HCT116 (cell line): Measurements from ENCODE around the gene MTSS2. TPM values are rescaled to one million over a fixed set of nuclear protein-coding genes. Genes with fewer than 3 reads are reported as not detected.

Source experiments
- ATAC-seq: fragments of 200-7000 bp; cut with Tn5 transposase; 2 replicates; pipeline ENCODE4 v1.9.1; 2020; ENCODE audit warnings: mild to moderate bottlenecking, moderate library complexity
- BruUV-seq: library from RNA; stranded (reverse); fragments of 400-500 nt; replicated peaks from 2 replicates; lab custom pipeline; 2021; lab: Mats Ljungman, UMichigan
- CTCF ChIA-PET: fragments of 300-600 bp; sonication (Branson Sonifier 250); formaldehyde crosslinking; loops from one replicate; lab custom pipeline; 2021; ENCODE audit warnings: antibody characterized with exemption; lab: Charles Lee
- POLR2A ChIA-PET: fragments of 300-600, 350-600 bp; sonication (Branson Sonifier 250); formaldehyde crosslinking; loops from one replicate; lab custom pipeline; 2021; ENCODE audit warnings: antibody characterized with exemption; lab: Charles Lee
- RAD21 ChIA-PET, 2 experiments: fragments of 300-600 bp; sonication (Branson Sonifier 250); formaldehyde crosslinking; loops; one replicate each; lab custom pipeline; 2023; ENCODE audit warnings: low total read pairs in 2 of 2; ENCODE audit not compliant: uncharacterized antibody in 2 of 2, unreplicated experiment in 2 of 2, low non-redundant PET in 1 of 2; lab: Charles Lee
- DNase-seq: peaks from one replicate; pipeline ENCODE4 v3.0.0-alpha.2; 2010; ENCODE audit warnings: low read depth, low spot score
- H2AFZ ChIP-seq: fragments of 200-600 bp; shearing (Covaris generic), sonication (generic); 2 replicates; pipeline ENCODE4 v1.6.1; 2017; ENCODE audit warnings: low read depth, mixed run types, mixed read lengths, antibody characterized with exemption, low read length; ENCODE audit not compliant: poor library complexity, severe bottlenecking
- H3K27ac ChIP-seq: 2 replicates; pipeline ENCODE4 v1.5.1; 2012; ENCODE audit warnings: low read depth, low read length
- H3K27me3 ChIP-seq: fragments of 200-600 bp; sonication (generic); 2 replicates; pipeline ENCODE4 v1.6.1; 2016; ENCODE audit warnings: mixed run types, low read length, mixed read lengths; ENCODE audit not compliant: insufficient read depth
- H3K36me3 ChIP-seq, 2 experiments: fragments of 200-500 bp in 1 of 2; fragments of 200-600 bp in 1 of 2; sonication (Bioruptor generic) in 1 of 2; sonication (generic) in 1 of 2; 2 replicates each; pipeline versions ENCODE4 v1.5.1 to v1.6.1; 2014 to 2016; ENCODE audit warnings: low read length in 2 of 2, inconsistent platforms in 1 of 2, mixed read lengths in 1 of 2, mixed run types in 1 of 2; ENCODE audit not compliant: insufficient read depth in 2 of 2, control insufficient read depth in 1 of 2
- H3K4me1 ChIP-seq, 2 experiments: fragments of 200-600 bp in 1 of 2; sonication (generic) in 1 of 2; 2 replicates each; pipeline versions ENCODE4 v1.5.1 to v1.6.1; 2012 to 2017; ENCODE audit warnings: low read length in 2 of 2, inconsistent platforms in 1 of 2, mild to moderate bottlenecking in 1 of 2, mixed read lengths in 1 of 2, mixed run types in 1 of 2, moderate library complexity in 1 of 2; ENCODE audit not compliant: insufficient read depth in 2 of 2, control insufficient read depth in 1 of 2
- H3K4me2 ChIP-seq: fragments of 200-600 bp; sonication (generic); 2 replicates; pipeline ENCODE4 v1.6.1; 2017; ENCODE audit warnings: mixed run types, low read length, mixed read lengths
- H3K4me3 ChIP-seq, 2 experiments: fragments of 200-600 bp in 1 of 2; sonication (generic) in 1 of 2; replicated peaks in 1 of 2; 2 replicates each; pipeline ENCODE4 v1.5.1; 2011 to 2016; ENCODE audit warnings: low read length in 2 of 2, control low read depth in 1 of 2, low read depth in 1 of 2, mild to moderate bottlenecking in 1 of 2, mixed read lengths in 1 of 2, mixed run types in 1 of 2
- H3K79me2 ChIP-seq: fragments of 200-600 bp; sonication (generic); 2 replicates; pipeline ENCODE4 v1.6.1; 2017; ENCODE audit warnings: mild to moderate bottlenecking, mixed run types, low read length, moderate library complexity, mixed read lengths; ENCODE audit not compliant: insufficient read depth
- H3K9ac ChIP-seq: fragments of 200-600 bp; sonication (generic); 2 replicates; pipeline ENCODE4 v1.6.1; 2016; ENCODE audit warnings: low read length, mixed read lengths
- H3K9me2 ChIP-seq: fragments of 200-600 bp; sonication (generic), shearing (Covaris generic); 2 replicates; pipeline ENCODE4 v1.6.1; 2017; ENCODE audit warnings: mixed run types, mild to moderate bottlenecking, moderate library complexity; ENCODE audit not compliant: insufficient read depth
- H3K9me3 ChIP-seq, 2 experiments: fragments of 200-500 bp in 1 of 2; fragments of 200-600 bp in 1 of 2; sonication (Bioruptor generic) in 1 of 2; sonication (generic) in 1 of 2; 2 replicates each; pipeline ENCODE4 v1.6.1; 2014 to 2017; ENCODE audit warnings: low read length in 2 of 2, mixed read lengths in 2 of 2, inconsistent platforms in 1 of 2, low read depth in 1 of 2, mild to moderate bottlenecking in 1 of 2, mixed run types in 1 of 2, moderate library complexity in 1 of 2; ENCODE audit not compliant: control insufficient read depth in 1 of 2, insufficient read depth in 1 of 2
- H4K20me1 ChIP-seq: fragments of 200-600 bp; sonication (generic), shearing (Covaris generic); 2 replicates; pipeline ENCODE4 v1.6.1; 2017; ENCODE audit warnings: mixed run types, mild to moderate bottlenecking, moderate library complexity; ENCODE audit not compliant: insufficient read depth
- CBX3 ChIP-seq: IDR thresholded peaks from 2 replicates; pipeline ENCODE4 v1.6.1; 2012; ENCODE audit warnings: low read depth
- EZH2phosphoT487 ChIP-seq: fragments of 200-600 bp; IDR thresholded peaks from 2 replicates; pipeline ENCODE4 v1.6.1; 2018; ENCODE audit warnings: antibody characterized with exemption, borderline replicate concordance
- FOSL1 ChIP-seq: IDR thresholded peaks from 2 replicates; pipeline ENCODE4 v1.6.1; 2012; ENCODE audit warnings: low read depth
- JUND ChIP-seq: IDR thresholded peaks from 2 replicates; pipeline ENCODE4 v1.6.1; 2012
- SIN3A ChIP-seq: IDR thresholded peaks from 2 replicates; pipeline ENCODE4 v1.6.1; 2012; ENCODE audit warnings: low read depth
- SRF ChIP-seq: IDR thresholded peaks from 2 replicates; pipeline ENCODE4 v1.6.1; 2012; ENCODE audit warnings: low read depth
- TCF7L2 ChIP-seq: IDR thresholded peaks from 2 replicates; pipeline ENCODE4 v1.7.0; 2011; ENCODE audit warnings: borderline replicate concordance, inconsistent platforms; ENCODE audit not compliant: insufficient read depth, insufficient read length; ENCODE audit errors: extremely low read depth
- ZNF274 ChIP-seq: fragments of 200-500 bp; sonication (Bioruptor generic); IDR thresholded peaks from 2 replicates; pipeline ENCODE4 v1.6.1; 2014; ENCODE audit warnings: mild to moderate bottlenecking, low read depth, low read length, inconsistent platforms
- intact Hi-C: fragments of 100-400 bp; cut with micrococcal nuclease; formaldehyde crosslinking; loops from 2 replicates; pipeline ENCODE4 v1.10.0; 2022
- total RNA-seq: library from RNA; stranded (reverse); gene quantifications from one replicate; pipeline ENCODE4 v1.2.1, GENCODE V29; 2021; ENCODE audit not compliant: unreplicated experiment
- TF ChIP-seq, protein P1 (sequence below): IDR thresholded peaks from 2 replicates; pipeline ENCODE4 v1.6.1; 2012; ENCODE audit warnings: low read depth
- TF ChIP-seq, protein P2 (sequence below), 3 experiments: fragments of 200-600 bp in 1 of 3; sonication (generic) in 1 of 3; IDR thresholded peaks in 2 of 3; conservative IDR thresholded peaks in 1 of 3; 2 replicates each; pipeline ENCODE4 v1.5.1; 2012 to 2017; ENCODE audit warnings: low read depth in 2 of 3, low read length in 2 of 3, antibody characterized with exemption in 1 of 3, borderline replicate concordance in 1 of 3, control low read depth in 1 of 3, mild to moderate bottlenecking in 1 of 3, mixed read lengths in 1 of 3, mixed run types in 1 of 3, moderate library complexity in 1 of 3; ENCODE audit not compliant: insufficient read depth in 1 of 3
- TF ChIP-seq, protein P3 (sequence below): IDR thresholded peaks from 2 replicates; pipeline ENCODE4 v1.6.1; 2012

The MTSS2 gene
- total RNA-seq, 1 experiment from 2014 or later, result 41.8 TPM

- DNase-seq (no peak), ATAC-seq (no peak)
- H3K79me2 ChIP-seq, result no peaks in the 10 kb centered on the region
- ChIA-PET CTCF (interaction anchor here (1.5 kb wide), 1 partner anchor 114 kb away, joined by 4 read pairs; no protein-coding TSS in a partner anchor), POLR2A (no interaction called here), RAD21 (no interaction called here)
- H4K20me1 ChIP-seq, result no peaks in the 10 kb centered on the region
- H3K4me3 ChIP-seq, result no peak overlapping the region
- TF ChIP-seq, protein P1, sequence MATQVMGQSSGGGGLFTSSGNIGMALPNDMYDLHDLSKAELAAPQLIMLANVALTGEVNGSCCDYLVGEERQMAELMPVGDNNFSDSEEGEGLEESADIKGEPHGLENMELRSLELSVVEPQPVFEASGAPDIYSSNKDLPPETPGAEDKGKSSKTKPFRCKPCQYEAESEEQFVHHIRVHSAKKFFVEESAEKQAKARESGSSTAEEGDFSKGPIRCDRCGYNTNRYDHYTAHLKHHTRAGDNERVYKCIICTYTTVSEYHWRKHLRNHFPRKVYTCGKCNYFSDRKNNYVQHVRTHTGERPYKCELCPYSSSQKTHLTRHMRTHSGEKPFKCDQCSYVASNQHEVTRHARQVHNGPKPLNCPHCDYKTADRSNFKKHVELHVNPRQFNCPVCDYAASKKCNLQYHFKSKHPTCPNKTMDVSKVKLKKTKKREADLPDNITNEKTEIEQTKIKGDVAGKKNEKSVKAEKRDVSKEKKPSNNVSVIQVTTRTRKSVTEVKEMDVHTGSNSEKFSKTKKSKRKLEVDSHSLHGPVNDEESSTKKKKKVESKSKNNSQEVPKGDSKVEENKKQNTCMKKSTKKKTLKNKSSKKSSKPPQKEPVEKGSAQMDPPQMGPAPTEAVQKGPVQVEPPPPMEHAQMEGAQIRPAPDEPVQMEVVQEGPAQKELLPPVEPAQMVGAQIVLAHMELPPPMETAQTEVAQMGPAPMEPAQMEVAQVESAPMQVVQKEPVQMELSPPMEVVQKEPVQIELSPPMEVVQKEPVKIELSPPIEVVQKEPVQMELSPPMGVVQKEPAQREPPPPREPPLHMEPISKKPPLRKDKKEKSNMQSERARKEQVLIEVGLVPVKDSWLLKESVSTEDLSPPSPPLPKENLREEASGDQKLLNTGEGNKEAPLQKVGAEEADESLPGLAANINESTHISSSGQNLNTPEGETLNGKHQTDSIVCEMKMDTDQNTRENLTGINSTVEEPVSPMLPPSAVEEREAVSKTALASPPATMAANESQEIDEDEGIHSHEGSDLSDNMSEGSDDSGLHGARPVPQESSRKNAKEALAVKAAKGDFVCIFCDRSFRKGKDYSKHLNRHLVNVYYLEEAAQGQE, result no peak
- TF ChIP-seq CBX3, result no peak
- no peak for TF ChIP-seq ZNF274
- no peak for TF ChIP-seq FOSL1
- no peak for TF ChIP-seq SIN3A
- TF ChIP-seq, protein P2, sequence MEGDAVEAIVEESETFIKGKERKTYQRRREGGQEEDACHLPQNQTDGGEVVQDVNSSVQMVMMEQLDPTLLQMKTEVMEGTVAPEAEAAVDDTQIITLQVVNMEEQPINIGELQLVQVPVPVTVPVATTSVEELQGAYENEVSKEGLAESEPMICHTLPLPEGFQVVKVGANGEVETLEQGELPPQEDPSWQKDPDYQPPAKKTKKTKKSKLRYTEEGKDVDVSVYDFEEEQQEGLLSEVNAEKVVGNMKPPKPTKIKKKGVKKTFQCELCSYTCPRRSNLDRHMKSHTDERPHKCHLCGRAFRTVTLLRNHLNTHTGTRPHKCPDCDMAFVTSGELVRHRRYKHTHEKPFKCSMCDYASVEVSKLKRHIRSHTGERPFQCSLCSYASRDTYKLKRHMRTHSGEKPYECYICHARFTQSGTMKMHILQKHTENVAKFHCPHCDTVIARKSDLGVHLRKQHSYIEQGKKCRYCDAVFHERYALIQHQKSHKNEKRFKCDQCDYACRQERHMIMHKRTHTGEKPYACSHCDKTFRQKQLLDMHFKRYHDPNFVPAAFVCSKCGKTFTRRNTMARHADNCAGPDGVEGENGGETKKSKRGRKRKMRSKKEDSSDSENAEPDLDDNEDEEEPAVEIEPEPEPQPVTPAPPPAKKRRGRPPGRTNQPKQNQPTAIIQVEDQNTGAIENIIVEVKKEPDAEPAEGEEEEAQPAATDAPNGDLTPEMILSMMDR (IDR thresholded peaks at IDR 0.05 in 2 of 3, conservative IDR thresholded peaks at IDR 0.05 in 1 of 3; ENCODE audit: borderline replicate concordance in 1 of 3, insufficient read depth in 1 of 3, low read depth in 2 of 3, low read length in 2 of 3), result no peak
- TF ChIP-seq TCF7L2, result no peak
- no peak for TF ChIP-seq EZH2phosphoT487
- TF ChIP-seq JUND, result no peak
- TF ChIP-seq, protein P3, sequence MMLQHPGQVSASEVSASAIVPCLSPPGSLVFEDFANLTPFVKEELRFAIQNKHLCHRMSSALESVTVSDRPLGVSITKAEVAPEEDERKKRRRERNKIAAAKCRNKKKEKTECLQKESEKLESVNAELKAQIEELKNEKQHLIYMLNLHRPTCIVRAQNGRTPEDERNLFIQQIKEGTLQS, result no peak
- TF ChIP-seq SRF, result no peak
- H3K9me2 ChIP-seq, result no peaks in the 10 kb centered on the region
- no TSS peak for BruUV-seq
- no peak overlapping the region for H3K4me2 ChIP-seq
- H3K27me3 ChIP-seq, result no peaks in the 10 kb centered on the region
- no peak overlapping the region for H3K27ac ChIP-seq
- H3K36me3 ChIP-seq, result no peaks in the 10 kb centered on the region
- intact Hi-C loops, result loop anchor here (10.0 kb wide), 1 partner anchor 132 kb away; the partner anchor contains the start of genes COG4 and SF3B3
- no peak overlapping the region for H3K9ac ChIP-seq
- H2AFZ ChIP-seq, result no peak overlapping the region
- H3K9me3 ChIP-seq, result no peaks in the 10 kb centered on the region
- H3K4me1 ChIP-seq, result peaks cover 0 to 8% of the 10 kb centered on the region in 2 experiments; a peak in 2 of 4 replicates
Observed at GRCh38 chr16:70656712-70657263, 29.1 kb downstream of the MTSS2 start.
